ENCODE measurements around the gene IFIT2. TPM values are rescaled to one million over a fixed set of nuclear protein-coding genes. Genes with fewer than 3 reads are reported as not detected.

Gene IFIT2
- total and polyA plus RNA-seq, 2 experiments from 2014 or later, result 0.10 TPM; not detected in 1

- Histone ChIP-seq H3K4me3 (no peak overlapping the region), H2AFZ (no peak overlapping the region), H3K4me2 (no peak overlapping the region), H3K9me2 (ENCODE audit: insufficient read depth) (0 out of 2 replicates have a peak, but pooled peaks cover 8% of the 10 kb centered on the region), H3K27me3 (ENCODE audit: insufficient read depth) (no peaks in the 10 kb centered on the region), H3K27ac (ENCODE audit: low read depth) (no peak overlapping the region), H3F3A (replicated peaks; ENCODE audit: low read depth) (no peaks in the 10 kb centered on the region), H4K20me1 (replicated peaks; ENCODE audit: insufficient read depth) (no peaks in the 10 kb centered on the region), H3K36me3 (ENCODE audit: insufficient read depth) (no peaks in the 10 kb centered on the region), H3K4me1 (ENCODE audit: insufficient read depth) (no peaks in the 10 kb centered on the region; the same call in 1 of the 2 replicates), H3K79me2 (replicated peaks; ENCODE audit: insufficient read depth) (no peaks in the 10 kb centered on the region)
- TF ChIP-seq POLR2AphosphoS5 (IDR thresholded peaks at IDR 0.05; ENCODE audit: low read depth) (no peak), EZH2phosphoT487 (IDR thresholded peaks at IDR 0.05; ENCODE audit: unreplicated experiment) (no peak), EZH2 (IDR thresholded peaks at IDR 0.05; ENCODE audit: low read depth, unreplicated experiment) (no peak), NANOG (IDR thresholded peaks at IDR 0.05; ENCODE audit: borderline replicate concordance) (no peak), ETS1 (IDR thresholded peaks at IDR 0.05) (no peak), REST (IDR thresholded peaks at IDR 0.05; ENCODE audit: unreplicated experiment) (no peak), ZNF462 (CRISPR knock-in tag; IDR thresholded peaks at IDR 0.05) (no peak)
- H3K9me3 Mint-ChIP-seq, result no peaks in the 10 kb centered on the region
- no peak overlapping the region for H3K27ac Mint-ChIP-seq
- no peaks in the 10 kb centered on the region for H3K36me3 Mint-ChIP-seq (ENCODE audit: low read depth)
- no peaks in the 10 kb centered on the region for H3K27me3 Mint-ChIP-seq (ENCODE audit: insufficient read depth, low read depth, poor library complexity)
- H3K4me1 Mint-ChIP-seq, result peaks cover 2% of the 10 kb centered on the region; the same call in 1 of the 3 replicates
- ATAC-seq (no peak), DNase-seq (ENCODE audit: low spot score) (no peak)
- no peak overlapping the region for H3K4me3 Mint-ChIP-seq
These were observed 26.9 kb upstream of the IFIT2 start for GRCh38 chr10:89274928-89275327.

Data from GM23338 (cell line).